HL-60 (cell line): ENCODE measurements around the gene ZFP64.

Experiments
- DNase-seq, 2 experiments: peaks; one replicate each; pipeline ENCODE4 v3.0.0-alpha.2; 2010 to 2020; ENCODE audit warnings: low read depth in 1 of 2, low spot score in 1 of 2
- H3K27ac ChIP-seq: fragments of 250-450 bp; sonication (Bioruptor Pico); replicated peaks from 2 replicates; pipeline ENCODE4 v1.5.1; 2020; ENCODE audit warnings: mild to moderate bottlenecking, moderate library complexity
- H3K27me3 ChIP-seq: fragments of 250-450 bp; sonication (Bioruptor Pico); 2 replicates; pipeline ENCODE4 v1.5.1; 2021; ENCODE audit warnings: mild to moderate bottlenecking, moderate library complexity; ENCODE audit not compliant: insufficient read depth, poor library complexity, severe bottlenecking
- H3K4me3 ChIP-seq: replicated peaks from 2 replicates; pipeline ENCODE4 v1.5.1; 2011; ENCODE audit warnings: mild to moderate bottlenecking, control low read depth, low read length; ENCODE audit not compliant: insufficient read depth
- GABPA ChIP-seq: IDR thresholded peaks from 2 replicates; pipeline ENCODE4 v1.6.1; 2012; ENCODE audit warnings: low read depth
- POLR2AphosphoS5 ChIP-seq: IDR thresholded peaks from 2 replicates; pipeline ENCODE4 v1.6.1; 2012; ENCODE audit warnings: low read depth
- SPI1 ChIP-seq: IDR thresholded peaks from 2 replicates; pipeline ENCODE4 v1.6.1; 2012; ENCODE audit warnings: low read depth, mild to moderate bottlenecking, borderline replicate concordance
- TF ChIP-seq, protein P1 (sequence below): IDR thresholded peaks from one replicate; pipeline ENCODE4 v1.5.1; 2011; ENCODE audit warnings: low read length, control low read depth, inconsistent platforms; ENCODE audit not compliant: insufficient read depth
- TF ChIP-seq, protein P2 (sequence below): IDR thresholded peaks from 2 replicates; pipeline ENCODE4 v1.6.1; 2012; ENCODE audit warnings: low read depth; ENCODE audit not compliant: insufficient replicate concordance

ZFP64 gene

DNA sequence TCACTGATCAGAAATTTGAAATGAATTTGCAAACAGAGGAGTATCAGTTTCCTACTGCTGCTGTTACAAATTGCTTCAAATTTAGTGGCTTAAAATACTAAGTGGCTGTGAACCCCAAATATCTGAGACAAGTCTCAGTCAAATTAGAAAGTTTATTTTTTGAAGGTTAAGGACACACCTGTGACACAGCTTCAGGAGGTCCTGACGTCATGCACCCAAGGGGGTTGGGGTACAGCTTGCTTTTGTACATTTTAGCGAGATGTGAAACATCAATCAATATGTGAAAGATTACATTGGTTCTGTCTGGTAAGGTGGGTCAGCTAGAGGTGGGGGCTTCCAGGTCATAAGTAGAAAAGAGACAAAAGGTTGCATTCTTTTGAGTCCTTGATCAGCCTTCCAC is 21.4 kb upstream of the ZFP64 start:
- Histone ChIP-seq H3K27ac (no peak overlapping the region), H3K4me3 (no peak overlapping the region), H3K27me3 (peaks cover 2% of the 10 kb centered on the region)
- TF ChIP-seq GABPA (no peak), POLR2AphosphoS5 (no peak), SPI1 (no peak)
- TF ChIP-seq, protein P1, sequence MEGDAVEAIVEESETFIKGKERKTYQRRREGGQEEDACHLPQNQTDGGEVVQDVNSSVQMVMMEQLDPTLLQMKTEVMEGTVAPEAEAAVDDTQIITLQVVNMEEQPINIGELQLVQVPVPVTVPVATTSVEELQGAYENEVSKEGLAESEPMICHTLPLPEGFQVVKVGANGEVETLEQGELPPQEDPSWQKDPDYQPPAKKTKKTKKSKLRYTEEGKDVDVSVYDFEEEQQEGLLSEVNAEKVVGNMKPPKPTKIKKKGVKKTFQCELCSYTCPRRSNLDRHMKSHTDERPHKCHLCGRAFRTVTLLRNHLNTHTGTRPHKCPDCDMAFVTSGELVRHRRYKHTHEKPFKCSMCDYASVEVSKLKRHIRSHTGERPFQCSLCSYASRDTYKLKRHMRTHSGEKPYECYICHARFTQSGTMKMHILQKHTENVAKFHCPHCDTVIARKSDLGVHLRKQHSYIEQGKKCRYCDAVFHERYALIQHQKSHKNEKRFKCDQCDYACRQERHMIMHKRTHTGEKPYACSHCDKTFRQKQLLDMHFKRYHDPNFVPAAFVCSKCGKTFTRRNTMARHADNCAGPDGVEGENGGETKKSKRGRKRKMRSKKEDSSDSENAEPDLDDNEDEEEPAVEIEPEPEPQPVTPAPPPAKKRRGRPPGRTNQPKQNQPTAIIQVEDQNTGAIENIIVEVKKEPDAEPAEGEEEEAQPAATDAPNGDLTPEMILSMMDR, result no peak
- TF ChIP-seq, protein P2, sequence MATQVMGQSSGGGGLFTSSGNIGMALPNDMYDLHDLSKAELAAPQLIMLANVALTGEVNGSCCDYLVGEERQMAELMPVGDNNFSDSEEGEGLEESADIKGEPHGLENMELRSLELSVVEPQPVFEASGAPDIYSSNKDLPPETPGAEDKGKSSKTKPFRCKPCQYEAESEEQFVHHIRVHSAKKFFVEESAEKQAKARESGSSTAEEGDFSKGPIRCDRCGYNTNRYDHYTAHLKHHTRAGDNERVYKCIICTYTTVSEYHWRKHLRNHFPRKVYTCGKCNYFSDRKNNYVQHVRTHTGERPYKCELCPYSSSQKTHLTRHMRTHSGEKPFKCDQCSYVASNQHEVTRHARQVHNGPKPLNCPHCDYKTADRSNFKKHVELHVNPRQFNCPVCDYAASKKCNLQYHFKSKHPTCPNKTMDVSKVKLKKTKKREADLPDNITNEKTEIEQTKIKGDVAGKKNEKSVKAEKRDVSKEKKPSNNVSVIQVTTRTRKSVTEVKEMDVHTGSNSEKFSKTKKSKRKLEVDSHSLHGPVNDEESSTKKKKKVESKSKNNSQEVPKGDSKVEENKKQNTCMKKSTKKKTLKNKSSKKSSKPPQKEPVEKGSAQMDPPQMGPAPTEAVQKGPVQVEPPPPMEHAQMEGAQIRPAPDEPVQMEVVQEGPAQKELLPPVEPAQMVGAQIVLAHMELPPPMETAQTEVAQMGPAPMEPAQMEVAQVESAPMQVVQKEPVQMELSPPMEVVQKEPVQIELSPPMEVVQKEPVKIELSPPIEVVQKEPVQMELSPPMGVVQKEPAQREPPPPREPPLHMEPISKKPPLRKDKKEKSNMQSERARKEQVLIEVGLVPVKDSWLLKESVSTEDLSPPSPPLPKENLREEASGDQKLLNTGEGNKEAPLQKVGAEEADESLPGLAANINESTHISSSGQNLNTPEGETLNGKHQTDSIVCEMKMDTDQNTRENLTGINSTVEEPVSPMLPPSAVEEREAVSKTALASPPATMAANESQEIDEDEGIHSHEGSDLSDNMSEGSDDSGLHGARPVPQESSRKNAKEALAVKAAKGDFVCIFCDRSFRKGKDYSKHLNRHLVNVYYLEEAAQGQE, result no peak
- DNase-seq, result no peak

DNA sequence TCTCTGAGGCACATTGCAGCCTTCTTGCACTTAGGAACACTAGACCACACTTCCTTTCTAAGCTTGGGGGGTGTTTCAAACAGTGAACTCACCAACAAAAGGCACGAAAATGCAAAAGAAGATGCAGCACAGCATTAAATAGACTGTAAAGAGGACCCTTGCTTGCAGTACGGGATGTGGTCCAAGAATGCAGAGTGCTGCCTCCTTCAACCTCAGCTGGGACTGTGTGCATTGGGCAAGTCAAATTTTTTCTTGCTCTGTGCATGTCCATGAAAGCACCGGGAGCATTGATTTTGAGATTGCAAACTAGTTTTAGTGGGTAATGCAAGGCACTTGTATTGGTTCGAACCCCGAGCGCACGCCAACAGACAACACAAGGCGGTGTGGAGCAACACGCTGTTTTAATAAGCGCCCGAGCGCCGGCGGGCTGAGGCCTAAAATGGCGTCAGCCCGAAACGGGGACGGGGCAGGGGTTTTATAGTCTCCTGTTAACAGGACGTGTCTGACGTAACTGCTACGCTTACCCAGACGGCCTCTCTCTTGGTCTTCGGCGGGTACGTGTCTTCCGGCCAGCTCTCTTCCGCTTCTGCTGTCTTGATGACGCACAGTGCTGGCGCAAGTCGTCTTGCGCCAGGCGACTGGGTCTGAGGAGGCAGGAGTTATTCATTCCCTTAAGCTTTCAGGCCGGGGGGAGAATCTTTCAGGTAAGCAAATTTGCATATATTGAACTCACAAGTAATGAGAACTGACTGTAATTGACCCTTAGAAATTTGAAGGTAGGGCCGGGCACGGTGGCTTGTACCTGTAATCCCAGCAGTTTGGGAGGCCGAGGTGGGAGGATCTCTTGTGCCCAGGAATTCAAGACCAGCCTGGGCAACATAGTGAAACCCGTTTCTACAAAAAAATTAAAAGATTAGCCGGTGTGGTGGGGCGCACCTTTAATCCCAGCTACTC is 18.7 kb upstream of the ZFP64 start:
- Histone ChIP-seq H3K4me3 (no peak overlapping the region), H3K27me3 (peaks cover 2% of the 10 kb centered on the region), H3K27ac (no peak overlapping the region)
- TF ChIP-seq, protein P2, result no peak
- TF ChIP-seq GABPA, result no peak
- TF ChIP-seq, protein P1, result no peak
- no peak for TF ChIP-seq POLR2AphosphoS5
- DNase-seq, result no peak

DNA sequence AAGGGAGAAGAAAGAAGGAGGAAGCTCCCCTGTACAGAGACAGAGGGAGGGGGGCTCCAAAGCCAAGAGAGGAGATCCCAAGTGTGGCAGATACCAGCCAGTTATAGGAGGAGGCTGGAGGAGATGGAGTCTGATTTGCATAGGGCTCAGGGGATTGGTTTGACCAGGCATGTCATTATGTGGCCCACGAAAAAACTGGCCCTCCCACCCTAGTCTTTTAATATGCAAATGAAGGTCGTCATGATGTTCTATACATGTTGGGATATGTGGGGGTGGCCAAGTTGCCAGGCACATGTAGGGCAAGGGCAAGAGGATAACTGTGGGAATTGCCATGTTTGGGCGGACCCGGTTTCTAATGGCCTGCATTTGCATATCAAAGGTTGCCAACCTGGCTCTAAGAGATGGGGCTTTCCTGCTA is 17.6 kb upstream of the ZFP64 start:
- Histone ChIP-seq H3K27ac (no peak overlapping the region), H3K27me3 (peaks cover 2% of the 10 kb centered on the region), H3K4me3 (no peak overlapping the region)
- TF ChIP-seq, protein P1, result no peak
- TF ChIP-seq POLR2AphosphoS5 (no peak), SPI1 (no peak), GABPA (no peak)
- TF ChIP-seq, protein P2, result no peak
- DNase-seq, result no peak
